GM12801 (cell line): ENCODE measurements around the gene ACKR2.

Source experiments
- CTCF ChIP-seq: IDR thresholded peaks from one replicate; pipeline ENCODE4 v1.5.1; 2011; ENCODE audit warnings: control low read depth; ENCODE audit not compliant: insufficient read length; ENCODE audit errors: extremely low read depth

ACKR2 gene

GRCh38 chr3:42855547-42856380 is 46.5 kb downstream of the ACKR2 start:
- no peak for TF ChIP-seq CTCF

- TF ChIP-seq CTCF = no peak
Observed at GRCh38 chr3:42856544-42856943, 47.3 kb downstream of the ACKR2 start.

GRCh38 chr3:42864321-42864950 is 55.2 kb downstream of the ACKR2 start:
- no peak for TF ChIP-seq CTCF

- no peak for TF ChIP-seq CTCF
Observed at GRCh38 chr3:42865256-42865655, 56.0 kb downstream of the ACKR2 start.

- no peak for TF ChIP-seq CTCF
Observed at GRCh38 chr3:42867138-42867537, 57.9 kb downstream of the ACKR2 start.

- no peak for TF ChIP-seq CTCF
Observed at GRCh38 chr3:42868841-42869240, 59.6 kb downstream of the ACKR2 start.

GRCh38 chr3:42871592-42872196 is 62.4 kb downstream of the ACKR2 start:
- no peak for TF ChIP-seq CTCF
